Femur (tissue), 1 donor: ENCODE results near the gene ZBTB48.

Source experiments
- DNase-seq: peaks from one replicate; pipeline ENCODE4 v3.0.0-alpha.2; 2017

Gene ZBTB48

DNA sequence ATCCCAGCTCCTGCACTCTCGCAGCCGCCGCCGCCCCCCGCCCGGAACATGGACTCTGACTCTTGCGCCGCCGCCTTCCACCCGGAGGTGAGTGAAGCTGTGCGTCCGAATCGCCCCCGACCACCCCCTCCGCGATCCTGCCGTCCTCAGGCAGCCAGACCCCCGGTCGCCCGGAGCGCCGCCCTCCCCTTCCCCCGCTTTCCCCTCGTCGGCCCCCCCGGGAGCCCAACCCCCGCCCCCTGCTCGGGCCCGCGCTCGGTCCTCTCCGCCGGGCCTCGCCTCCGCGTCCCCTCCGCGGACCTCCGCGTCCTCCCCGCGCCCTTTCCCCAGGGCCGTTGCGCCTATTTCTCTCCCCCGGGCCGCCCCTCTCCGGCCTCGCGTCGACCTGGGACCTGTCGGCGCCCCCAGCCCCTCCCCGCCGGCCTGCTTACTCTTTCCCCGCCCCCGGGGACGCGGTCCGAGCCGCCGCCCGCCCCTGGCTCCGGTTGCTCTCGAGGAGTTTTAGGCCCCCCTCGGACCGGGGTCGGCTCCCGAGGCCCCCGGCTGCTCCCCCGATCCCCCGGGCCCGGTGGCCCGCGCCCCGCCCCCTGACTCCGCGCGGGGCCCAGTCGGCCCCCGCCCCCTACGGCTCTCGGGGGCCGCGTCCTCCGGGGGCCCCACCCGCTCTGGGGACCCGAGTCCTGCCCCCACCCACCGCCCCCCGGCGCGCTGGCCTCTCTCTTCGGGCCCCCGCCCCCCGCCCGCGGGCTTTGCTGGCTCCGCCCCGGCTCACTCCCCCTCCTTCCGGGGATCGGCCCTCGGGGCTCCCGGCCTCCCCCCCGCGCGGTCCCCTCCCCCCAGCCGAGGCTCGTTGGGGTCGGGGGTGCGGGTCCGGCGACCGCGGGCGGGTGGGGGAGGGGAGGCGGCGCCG, 34.5 kb downstream of the ZBTB48 start:
- peak; percentile 66 for DNase-seq

DNA sequence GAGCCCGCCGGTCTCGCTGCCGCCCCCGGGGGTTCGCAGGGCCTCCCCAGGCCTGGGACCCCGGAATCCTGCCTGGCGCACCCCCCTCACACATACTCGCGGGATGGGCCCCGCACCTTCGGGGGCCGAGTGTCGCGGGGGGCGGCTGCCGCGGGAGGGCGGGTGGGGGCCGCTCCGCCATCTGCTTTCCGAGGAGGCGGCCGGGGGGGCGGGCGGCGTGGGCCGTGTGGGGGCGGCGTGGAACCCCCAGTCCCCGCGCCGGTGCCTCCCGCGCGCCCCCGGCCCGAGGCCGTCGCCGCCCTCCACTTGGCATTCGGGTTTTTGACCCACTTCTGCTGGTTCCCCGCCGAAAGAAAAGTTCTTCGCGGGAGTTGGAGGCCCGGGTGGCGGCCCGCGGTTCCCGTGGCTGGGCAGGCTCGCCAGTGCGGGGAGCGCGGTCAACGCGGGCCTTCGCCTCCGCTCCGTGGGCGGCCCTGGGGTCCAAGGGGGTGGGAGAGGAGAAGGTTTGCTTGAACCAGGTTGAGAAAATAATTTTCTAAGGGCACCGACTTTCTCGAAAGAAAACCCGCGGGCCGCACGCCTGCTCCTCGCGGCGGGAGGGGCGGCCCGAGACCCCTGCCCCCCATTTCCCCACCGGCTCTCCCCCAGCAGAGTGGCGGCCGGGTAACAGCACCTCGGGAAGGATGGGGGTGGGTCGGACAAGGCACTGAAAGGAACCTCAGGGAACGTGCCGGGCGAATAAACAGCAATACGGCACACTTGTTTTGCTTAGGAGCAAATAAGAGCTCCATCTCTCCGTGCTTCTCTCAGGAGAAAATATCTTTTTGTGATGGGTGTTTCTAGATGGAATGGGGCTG, 35.4 kb downstream of the ZBTB48 start:
- peak; percentile 33 for DNase-seq

DNA sequence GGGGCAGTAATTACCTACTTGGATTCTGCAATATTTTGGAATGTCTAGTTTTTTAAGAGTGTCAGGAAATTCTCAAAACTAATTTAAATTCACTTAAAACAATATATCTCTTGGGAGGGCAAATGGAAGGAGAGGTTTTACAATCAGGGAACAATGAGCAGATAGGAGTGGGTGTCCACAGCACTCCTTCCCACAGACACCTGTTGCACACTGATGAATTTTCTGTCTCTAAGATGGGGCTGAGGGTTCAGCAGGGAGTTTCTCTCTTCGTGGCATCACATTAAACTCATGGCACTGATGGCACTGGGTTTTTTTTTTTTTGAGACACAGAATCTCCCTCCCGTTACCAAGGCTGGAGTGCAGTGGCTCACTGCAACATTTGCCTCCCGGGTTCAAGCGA, 39.3 kb downstream of the ZBTB48 start:
- DNase-seq, result no peak

DNA sequence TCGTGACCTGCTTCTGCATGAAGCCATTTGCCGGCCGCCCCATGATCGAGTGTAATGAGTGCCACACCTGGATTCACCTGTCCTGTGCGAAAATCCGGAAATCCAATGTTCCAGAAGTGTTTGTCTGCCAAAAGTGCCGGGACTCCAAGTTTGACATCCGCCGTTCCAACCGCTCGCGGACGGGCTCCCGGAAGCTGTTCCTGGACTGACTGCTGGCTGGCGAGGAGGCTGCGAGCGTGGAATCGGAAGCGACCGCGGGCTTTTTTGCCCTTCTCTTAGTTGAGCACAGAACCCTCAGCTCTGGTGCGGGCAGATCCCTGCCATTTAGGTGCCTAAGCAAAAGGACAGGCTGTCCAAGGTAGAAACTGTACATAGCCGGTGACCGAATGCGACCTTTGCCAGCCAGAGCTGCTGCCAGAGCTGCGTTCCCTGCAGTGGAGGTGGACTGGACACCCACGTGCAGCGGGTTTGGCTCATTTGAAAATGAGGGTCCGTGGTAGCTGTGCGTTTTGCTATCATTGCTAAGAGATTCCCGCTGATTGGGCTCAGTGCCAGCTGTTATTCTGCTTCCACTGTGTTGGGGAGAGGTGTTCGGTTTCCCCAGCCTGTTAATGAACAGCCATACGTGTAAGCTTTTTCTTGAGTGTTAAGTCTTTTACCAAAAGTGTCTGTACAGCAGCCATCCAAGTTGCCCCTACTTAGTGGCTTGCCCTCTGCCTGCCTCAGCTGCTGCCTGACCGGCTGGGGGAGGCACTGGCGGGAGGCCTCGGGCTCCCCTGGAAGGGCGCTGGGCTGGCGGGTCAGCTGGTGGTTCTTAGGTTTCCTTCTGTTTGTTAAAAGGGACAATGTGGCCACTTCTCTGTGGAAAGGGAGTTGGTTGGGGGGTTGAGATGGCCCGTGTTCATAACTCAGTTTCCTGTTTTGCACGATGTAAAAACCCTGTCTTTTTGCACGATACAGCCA, 41.9 kb downstream of the ZBTB48 start:
- no peak for DNase-seq

DNA sequence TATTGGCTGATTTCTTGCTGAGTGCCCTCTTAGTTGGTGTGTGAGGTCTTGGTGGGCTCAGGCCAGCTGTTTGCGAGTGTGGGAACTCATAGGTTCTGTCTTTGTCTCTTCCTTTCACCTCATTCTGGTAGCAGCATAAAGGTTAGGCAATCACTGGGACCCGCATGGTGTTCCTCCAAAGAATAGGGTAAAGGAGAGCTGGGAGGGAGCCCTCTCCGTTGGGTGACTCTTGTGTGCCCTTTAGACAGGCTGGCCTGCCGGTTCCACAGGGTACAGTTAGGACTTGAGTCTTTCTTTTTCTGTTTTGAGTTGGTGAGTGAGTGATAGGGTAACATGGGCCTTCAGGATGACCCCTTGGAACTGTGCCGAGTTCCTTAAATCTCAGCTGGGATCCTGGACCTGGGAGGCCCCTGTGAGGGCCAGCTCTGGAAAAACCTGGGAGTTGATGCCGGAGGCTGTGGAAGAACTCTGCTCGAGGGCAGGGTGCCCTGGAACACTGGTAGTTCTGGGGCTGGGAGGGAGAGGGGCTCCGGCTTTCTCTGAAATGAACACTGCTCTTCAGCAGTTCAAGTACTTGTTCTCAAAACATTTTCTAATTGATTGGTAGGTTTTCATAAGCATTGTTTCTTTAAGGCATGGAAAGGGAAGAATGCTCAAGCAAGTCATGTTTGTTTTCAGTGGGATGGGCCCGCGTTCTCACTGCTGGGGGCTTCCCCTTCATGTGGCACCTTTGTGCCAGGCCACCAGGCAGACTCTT, 42.8 kb downstream of the ZBTB48 start:
- no peak for DNase-seq

DNA sequence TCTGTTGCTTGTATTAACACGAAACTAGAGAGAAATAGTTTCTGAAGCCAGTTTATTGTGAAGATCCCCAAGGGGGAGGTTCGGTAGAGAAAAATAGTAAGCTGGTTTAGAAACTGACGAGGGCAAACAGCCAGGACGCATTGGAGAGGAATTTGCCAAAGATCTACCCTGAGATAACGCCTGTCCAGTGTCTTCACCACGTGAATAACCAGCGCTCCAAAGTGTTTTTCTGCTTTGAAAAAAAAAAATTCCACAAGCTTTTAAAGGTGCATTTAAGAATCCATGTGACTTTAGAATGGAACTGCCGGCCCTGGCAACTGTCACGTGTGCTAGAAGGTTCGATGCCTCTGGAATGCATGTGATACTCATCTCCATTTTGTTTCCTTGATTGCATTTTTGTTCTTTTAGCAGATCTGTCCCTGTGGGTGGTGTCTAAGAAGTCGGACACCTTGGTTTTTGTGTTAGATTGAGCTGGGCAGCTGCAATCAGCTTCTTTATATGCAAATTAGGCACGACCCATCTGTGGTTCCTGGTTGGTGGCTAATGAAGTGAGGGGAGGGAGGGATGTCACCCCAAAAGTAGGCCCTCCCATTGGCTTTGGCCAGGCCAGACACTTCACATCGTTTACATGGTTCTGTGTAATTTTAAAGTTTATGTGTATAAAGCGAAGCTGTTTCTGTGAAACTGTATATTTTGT, 43.6 kb downstream of the ZBTB48 start:
- DNase-seq, result no peak

DNA sequence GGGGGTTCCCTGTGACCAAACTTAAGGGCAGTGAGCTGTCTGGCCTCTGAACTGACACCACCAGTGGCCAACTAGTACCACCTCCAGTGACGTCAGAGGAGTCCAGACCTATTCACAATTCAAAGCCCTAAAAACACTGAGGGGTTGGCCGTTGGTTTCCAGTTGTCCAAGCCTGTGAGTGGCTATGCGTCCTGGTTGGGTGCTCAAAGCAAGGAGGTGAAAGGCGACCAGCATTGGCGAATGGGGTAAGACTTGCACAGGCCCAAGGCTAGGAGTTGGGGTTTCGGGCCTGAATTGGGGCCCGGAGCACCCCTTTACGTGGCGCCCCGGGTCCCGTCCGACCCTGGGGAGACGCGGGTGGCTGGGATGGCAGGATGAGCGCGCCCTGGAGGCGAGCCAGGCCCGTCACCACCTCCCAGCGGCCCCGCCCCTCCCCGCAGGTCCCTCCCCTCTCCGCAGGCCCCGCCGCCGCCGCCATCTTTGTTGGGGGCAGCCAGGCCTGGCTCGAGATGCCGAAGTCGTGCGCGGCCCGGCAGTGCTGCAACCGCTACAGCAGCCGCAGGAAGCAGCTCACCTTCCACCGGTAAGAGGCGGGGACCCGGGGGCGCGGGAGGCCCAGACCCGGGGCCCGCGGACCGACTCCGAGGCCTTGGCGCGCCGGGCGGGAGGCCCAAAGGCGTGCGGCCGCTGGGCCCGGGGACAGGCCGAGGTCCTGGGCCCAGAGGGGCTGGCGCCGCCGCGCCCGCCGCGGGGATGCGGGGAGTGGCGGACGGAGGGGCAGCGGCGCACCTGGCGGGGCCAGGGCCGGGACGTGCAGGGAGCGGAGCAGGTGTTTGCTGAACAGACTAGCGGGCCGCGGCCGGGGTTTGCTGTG, 45.2 kb downstream of the ZBTB48 start, which contains the start of gene THAP3:
Gene THAP3, plus strand, starts transcription at position 159 of the 874 bp plus-strand sequence. Its CDS starts 351 bp downstream, at position 510.
- peak; percentile 90 for DNase-seq

DNA sequence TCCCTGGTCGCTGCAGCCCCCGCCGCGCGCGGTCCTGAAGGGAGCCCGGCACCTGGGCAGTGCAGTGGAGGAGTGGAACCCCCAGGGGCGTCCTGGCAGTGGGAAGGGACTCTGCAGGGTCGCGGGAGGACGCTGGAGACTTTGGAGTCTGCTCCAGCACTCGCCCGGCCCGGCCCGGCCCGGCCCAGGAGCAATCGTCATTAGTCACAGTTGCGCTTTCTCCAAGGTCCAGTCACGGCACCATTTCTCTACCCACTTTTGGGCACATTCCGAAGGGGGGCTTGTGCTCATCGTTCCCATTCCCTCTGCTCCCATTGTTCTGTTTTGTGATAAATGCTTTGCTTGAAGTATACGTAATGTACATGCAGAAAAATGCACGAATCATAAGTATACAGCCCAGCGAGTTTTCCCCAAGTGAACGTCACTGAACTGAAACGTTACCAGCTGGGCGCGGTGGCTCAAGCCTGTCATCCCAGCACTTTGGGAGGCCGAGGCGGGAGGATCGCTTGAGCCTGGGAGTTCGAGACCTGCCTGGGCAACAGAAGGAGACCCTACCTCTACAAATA, 45.9 kb downstream of the ZBTB48 start:
- peak; percentile 56 for DNase-seq

DNA sequence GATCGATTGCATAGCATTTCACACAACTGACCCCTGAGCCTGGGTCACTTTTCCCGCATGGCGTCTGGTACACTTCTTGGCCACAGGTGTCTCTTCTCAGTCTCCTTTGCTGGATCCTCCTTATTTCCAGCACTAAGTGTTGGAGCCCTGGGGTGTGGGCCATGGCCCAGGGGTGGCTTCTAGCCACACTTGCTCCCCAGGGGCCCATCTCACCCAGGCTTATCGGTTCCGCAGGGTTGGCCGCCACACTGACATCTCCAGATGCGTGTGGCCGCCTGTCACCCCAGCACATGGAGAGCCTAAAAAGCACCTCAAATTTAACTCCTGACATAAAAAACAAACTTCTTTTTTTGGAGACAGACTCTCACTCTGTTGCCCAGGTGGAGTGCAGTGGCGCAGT, 47.2 kb downstream of the ZBTB48 start:
- DNase-seq, result no peak

DNA sequence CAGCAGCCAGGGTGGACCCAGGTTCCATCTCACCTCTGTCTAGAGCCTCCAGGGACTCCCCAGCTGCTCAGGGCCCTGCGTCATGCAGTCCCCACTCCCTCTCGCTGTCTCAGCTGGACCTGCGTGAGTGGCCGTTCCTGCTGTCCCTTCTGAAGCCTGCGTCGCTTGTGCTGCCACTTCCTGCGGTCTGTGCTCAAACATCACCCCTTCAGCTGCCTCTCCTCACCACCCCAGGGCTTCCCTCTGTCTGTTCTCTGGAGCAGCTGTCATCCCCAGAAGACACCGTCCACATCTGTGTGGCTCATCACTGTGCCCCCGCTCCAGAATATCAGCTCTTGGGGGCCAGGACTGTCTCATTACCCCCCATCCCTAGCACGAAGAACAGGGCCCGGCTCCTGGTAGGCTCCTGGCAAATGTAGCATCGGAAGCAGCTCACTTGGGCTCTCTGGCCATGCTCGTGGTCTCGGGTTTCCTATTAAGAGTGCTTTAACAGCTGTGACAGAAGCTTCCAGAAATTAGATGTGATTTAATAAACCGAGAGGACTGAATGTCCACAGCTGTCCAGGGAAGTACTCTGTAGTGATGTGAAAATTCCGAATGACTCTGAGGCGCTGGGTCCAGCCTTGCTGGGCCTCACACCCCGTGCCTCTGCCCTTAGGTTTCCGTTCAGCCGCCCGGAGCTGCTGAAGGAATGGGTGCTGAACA, 48.2 kb downstream of the ZBTB48 start:
- no peak for DNase-seq

DNA sequence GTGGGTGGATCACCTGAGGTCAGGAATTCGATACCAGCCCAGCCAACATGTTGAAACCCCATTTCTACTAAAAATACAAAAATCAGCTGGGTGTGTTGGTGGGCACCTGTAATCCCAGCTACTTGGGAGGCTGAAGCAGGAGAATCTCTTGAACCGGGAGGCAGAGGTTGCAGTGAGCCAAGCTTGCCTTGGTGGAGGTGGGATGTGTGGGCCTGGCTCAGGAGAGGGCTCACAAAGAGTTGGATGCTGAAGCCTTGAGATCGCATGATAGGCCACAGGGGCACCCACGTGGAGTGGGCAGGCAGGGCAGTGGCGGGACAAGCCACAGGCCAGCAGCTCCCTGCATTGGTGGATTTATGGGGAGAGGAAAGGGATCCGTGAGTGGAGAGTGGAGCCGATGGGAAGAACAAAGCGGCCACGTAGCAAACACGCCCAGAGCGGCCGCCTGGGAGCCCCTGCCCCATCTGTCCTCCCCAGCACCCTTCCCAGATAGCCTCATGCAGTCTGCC, 49.2 kb downstream of the ZBTB48 start:
- no peak for DNase-seq

DNA sequence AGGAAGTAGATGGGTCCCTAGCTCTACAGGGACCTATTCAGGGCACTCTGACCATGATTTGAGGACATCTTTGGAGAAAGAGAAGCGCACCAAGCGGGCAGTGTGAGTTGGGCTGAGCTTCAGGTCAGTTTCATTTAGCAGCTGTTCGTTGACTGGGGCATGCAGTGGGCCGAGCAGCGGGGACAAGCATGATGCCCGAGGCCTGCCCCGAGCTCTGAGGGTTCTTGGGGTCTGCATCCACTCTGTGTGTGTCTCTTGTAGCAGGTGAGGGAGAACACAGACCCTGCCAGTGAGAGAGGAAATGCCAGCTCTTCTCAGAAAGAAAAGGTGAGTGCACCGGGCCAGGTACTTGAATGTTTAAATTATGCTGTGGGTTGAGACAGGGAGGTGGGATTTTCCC, 50.2 kb downstream of the ZBTB48 start:
- DNase-seq, result no peak

DNA sequence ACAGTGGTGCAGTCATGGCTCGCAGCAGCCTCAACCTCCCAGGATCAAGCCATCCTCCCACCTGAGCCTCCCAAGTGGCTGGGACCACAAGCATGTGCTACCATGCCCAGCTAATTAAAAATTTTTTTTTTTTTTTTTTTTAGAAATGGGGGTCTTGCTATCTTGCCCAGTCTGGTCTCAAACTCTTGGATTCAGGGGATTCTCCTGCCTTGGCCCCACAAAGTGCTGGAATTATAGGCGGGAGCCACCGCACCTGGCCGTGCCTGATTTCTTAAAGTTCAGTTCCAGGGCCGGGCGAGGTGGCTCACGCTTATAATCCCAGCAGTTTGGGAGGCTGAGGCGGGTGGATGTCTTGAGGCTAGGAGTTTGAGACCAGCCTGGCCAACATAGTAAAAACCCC, 51.3 kb downstream of the ZBTB48 start:
- no peak for DNase-seq

DNA sequence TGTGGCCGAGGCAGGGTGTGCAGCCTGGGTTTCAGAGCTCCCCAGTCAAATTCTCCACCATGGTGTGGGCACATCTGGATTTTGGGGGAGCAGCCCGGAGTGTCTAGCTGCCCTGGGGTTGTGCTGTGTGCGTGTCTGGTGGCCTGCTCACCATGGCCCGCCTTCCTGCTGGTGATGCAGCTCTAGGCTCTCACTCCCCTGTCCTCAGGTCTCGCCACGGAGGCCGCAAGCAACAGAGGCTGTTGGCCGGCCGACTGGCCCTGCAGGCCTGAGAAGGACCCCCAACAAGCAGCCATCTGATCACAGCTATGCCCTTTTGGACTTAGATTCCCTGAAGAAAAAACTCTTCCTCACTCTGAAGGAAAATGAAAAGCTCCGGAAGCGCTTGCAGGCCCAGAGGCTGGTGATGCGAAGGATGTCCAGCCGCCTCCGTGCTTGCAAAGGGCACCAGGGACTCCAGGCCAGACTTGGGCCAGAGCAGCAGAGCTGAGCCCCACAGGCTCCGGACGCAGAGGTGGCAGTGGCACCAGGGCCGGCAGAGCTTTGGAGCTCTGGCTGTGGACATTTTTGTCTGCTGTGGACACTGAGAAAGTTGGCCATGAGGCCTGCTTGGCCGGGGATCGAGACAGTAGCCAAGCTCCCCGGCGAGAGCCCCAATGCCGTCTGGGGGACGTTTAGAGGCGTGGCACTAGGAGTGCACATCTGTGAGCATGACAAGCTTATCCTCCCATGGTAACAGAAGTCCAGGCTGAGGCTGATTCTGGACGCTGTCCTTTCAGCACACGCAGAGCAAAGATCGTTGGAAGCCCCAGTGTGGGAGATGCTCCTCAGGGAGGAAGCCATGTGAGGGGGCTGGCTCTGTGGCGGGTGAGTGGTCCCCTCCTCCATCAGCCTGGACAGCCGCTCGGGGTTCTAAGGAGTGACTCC, 53.1 kb downstream of the ZBTB48 start:
- DNase-seq, result no peak

DNA sequence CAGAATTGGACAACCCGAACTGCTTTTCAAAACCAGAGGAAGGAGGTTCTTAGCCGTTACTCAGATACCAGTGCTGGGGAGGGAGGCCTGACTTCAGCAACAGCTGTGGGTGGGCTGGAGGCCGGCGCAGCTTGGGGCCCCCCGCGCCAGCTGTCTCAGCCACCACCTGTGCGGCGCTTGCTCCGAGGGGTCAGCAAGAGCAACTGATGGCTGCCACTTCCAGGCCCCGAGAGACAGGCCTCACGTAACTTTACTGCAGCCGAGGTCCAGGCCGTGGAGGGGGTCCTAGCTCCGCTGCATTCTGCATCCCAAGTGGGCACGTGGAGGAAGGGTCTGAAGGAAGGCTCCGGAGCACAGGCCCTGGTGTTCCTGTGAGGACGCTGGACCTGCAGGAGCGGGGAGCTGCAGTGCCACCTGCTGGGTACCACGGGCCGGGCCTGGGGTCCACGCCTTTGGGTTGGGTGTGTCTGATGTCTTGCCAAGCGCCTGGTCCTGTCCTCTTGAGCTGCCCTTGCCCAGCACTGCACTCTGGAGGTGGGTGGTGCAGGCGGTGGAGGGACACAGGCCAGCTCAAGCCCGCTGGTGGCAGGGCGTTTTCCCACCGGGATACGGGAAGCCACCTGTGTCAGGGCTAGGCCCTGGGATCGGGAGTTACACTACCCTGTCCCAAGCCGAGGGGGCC, 54.7 kb downstream of the ZBTB48 start:
- peak; percentile 69 for DNase-seq

DNA sequence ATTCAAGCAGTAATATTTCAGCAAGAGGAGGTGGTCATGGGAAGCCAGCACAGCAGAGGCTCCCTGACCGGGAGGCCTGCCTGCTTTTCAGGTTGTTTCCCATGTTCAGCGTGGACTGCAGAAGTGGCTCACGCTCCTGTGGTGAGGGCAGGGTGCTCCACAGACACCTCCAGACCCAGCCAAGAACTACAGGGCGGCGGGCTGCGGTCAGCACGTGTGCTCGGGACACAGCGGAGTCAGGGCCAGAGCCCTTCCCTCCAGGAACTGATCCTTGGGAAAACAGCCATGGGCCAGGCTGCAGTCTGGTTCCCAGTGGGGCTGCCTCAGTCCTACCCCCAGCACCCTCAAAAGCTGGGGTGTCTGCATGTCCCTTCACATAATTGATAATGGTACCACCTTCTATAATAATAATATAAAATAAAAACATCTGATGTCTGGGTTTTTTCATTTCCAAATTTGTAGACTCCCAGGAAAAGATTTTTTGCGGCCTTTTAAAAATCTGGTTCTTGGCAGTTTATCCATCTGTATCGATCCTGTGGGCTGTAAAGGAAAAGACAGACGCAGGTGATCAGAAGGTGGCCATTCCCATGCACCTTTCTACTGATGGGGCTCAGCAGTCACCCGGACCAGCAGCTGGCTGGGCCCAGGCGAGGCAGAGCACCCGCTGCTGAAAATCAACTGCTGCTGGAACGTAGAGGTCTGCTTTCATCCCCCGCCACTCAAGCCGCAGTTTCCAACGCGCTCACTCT, 55.5 kb downstream of the ZBTB48 start:
- no peak for DNase-seq
